Measurements from ENCODE around the gene VSTM4.

The VSTM4 gene

GRCh38 chr10:49115015-49115795 lies at the start of gene VSTM4:
TSS of gene VSTM4 (minus strand) at chr10:49115522. CDS start at chr10:49115485, 37 bp downstream.
- no peak for DNase-seq (ENCODE audit: low read depth in 2 of 2, low spot score in 1 of 2)

GRCh38 chr10:49164559-49165188 lies 49.4 kb upstream of the VSTM4 start:
- no peak for DNase-seq (ENCODE audit: low read depth in 2 of 2, low spot score in 1 of 2)

GRCh38 chr10:49163741-49164140 lies 48.4 kb upstream of the VSTM4 start:
- DNase-seq (ENCODE audit: low read depth in 2 of 2, low spot score in 1 of 2): no peak

GRCh38 chr10:49162761-49163310 lies 47.5 kb upstream of the VSTM4 start:
- no peak for DNase-seq (ENCODE audit: low read depth in 2 of 2, low spot score in 1 of 2)

- no peak for DNase-seq (ENCODE audit: low read depth in 2 of 2, low spot score in 1 of 2)
These were observed 46.7 kb upstream of the VSTM4 start for GRCh38 chr10:49162063-49162462.

GRCh38 chr10:49161411-49161997 lies 46.2 kb upstream of the VSTM4 start:
- no peak for DNase-seq (ENCODE audit: low read depth in 2 of 2, low spot score in 1 of 2)

- DNase-seq (ENCODE audit: low read depth in 2 of 2, low spot score in 1 of 2): no peak
These were observed 45.5 kb upstream of the VSTM4 start for GRCh38 chr10:49160814-49161213.

- DNase-seq (ENCODE audit: low read depth in 2 of 2, low spot score in 1 of 2): no peak
These were observed 44.8 kb upstream of the VSTM4 start for GRCh38 chr10:49160110-49160509.

- no peak for DNase-seq (ENCODE audit: low read depth in 2 of 2, low spot score in 1 of 2)
These were observed 43.6 kb upstream of the VSTM4 start for GRCh38 chr10:49158915-49159314.

- no peak for DNase-seq (ENCODE audit: low read depth in 2 of 2, low spot score in 1 of 2)
These were observed 43.1 kb upstream of the VSTM4 start for GRCh38 chr10:49158404-49158803.

GRCh38 chr10:49157229-49157628 lies 41.9 kb upstream of the VSTM4 start:
- DNase-seq (ENCODE audit: low read depth in 2 of 2, low spot score in 1 of 2): no peak

- DNase-seq (ENCODE audit: low read depth in 2 of 2, low spot score in 1 of 2): no peak
These were observed 39.3 kb upstream of the VSTM4 start for GRCh38 chr10:49154641-49155040.

GRCh38 chr10:49153971-49154370 lies 38.6 kb upstream of the VSTM4 start:
- no peak for DNase-seq (ENCODE audit: low read depth in 2 of 2, low spot score in 1 of 2)

GRCh38 chr10:49153115-49153514 lies 37.8 kb upstream of the VSTM4 start:
- DNase-seq (ENCODE audit: low read depth in 2 of 2, low spot score in 1 of 2): no peak

GRCh38 chr10:49152663-49153062 lies 37.3 kb upstream of the VSTM4 start:
- DNase-seq (ENCODE audit: low read depth in 2 of 2, low spot score in 1 of 2): no peak

GRCh38 chr10:49152037-49152436 lies 36.7 kb upstream of the VSTM4 start:
- DNase-seq (ENCODE audit: low read depth in 2 of 2, low spot score in 1 of 2): no peak

GRCh38 chr10:49151481-49151880 lies 36.2 kb upstream of the VSTM4 start:
- no peak for DNase-seq (ENCODE audit: low read depth in 2 of 2, low spot score in 1 of 2)

GRCh38 chr10:49151025-49151445 lies 35.7 kb upstream of the VSTM4 start:
- no peak for DNase-seq (ENCODE audit: low read depth in 2 of 2, low spot score in 1 of 2)

GRCh38 chr10:49150426-49150825 lies 35.1 kb upstream of the VSTM4 start:
- DNase-seq (ENCODE audit: low read depth in 2 of 2, low spot score in 1 of 2): no peak

GRCh38 chr10:49149881-49150280 lies 34.6 kb upstream of the VSTM4 start:
- no peak for DNase-seq (ENCODE audit: low read depth in 2 of 2, low spot score in 1 of 2)

- DNase-seq (ENCODE audit: low read depth in 2 of 2, low spot score in 1 of 2): no peak
These were observed 28.9 kb upstream of the VSTM4 start for GRCh38 chr10:49144058-49144720.

Measured in stimulated activated CD8-positive, alpha-beta memory T cell treated with anti-CD3 and anti-CD28 coated beads, Interleukin-4, amount 100 ng/mL, for 4 hours (primary cell).